ENCODE results near the gene TGFA.

GRCh38 chr2:70517804-70518203 lies 35.8 kb downstream of the TGFA start:
- TF ChIP-seq CTCF (IDR thresholded peaks at IDR 0.05) = no peak
- no peak for TF ChIP-seq POLR2AphosphoS5 (IDR thresholded peaks at IDR 0.05; ENCODE audit: low read depth, low read length)
